Fibroblast of lung (primary cell): Measurements from ENCODE around the gene ERI3.

Source experiments
- CTCF ChIP-seq, 2 donors: IDR thresholded peaks in 1 of 2; conservative IDR thresholded peaks in 1 of 2; 1 replicate in 1 of 2; 2 replicates in 1 of 2; pipeline ENCODE4 v1.5.1; 2011 to 2012; ENCODE audit warnings: low read length in 2 of 2, control low read depth in 1 of 2, inconsistent platforms in 1 of 2, low read depth in 1 of 2, mild to moderate bottlenecking in 1 of 2
- EZH2 ChIP-seq: IDR thresholded peaks from 2 replicates; pipeline ENCODE4 v1.5.1; 2012; ENCODE audit warnings: low read length, control low read depth, mild to moderate bottlenecking; ENCODE audit errors: missing control alignments

GRCh38 chr1:44346184-44346583 lies 8.9 kb downstream of the ERI3 start:
- TF ChIP-seq CTCF (conservative IDR thresholded peaks at IDR 0.05 in 1 of 2, IDR thresholded peaks at IDR 0.05 in 1 of 2; ENCODE audit: low read depth in 1 of 2, low read length in 2 of 2) (no peak), EZH2 (no peak)
